Loucy (cell line): ENCODE data around the gene PTPRN2.

Source experiments
- EZH2phosphoT487 ChIP-seq: fragments of 200-600 bp; IDR thresholded peaks from 2 replicates; pipeline ENCODE4 v1.6.1; 2018; ENCODE audit warnings: antibody characterized with exemption, mild to moderate bottlenecking, moderate library complexity, borderline replicate concordance
- TF ChIP-seq, protein P1 (sequence below): fragments of 200-600 bp; sonication (generic); conservative IDR thresholded peaks from 2 replicates; pipeline ENCODE4 v1.5.1; 2014; ENCODE audit warnings: mild to moderate bottlenecking, antibody characterized with exemption, low read length

- TF ChIP-seq, protein P1, sequence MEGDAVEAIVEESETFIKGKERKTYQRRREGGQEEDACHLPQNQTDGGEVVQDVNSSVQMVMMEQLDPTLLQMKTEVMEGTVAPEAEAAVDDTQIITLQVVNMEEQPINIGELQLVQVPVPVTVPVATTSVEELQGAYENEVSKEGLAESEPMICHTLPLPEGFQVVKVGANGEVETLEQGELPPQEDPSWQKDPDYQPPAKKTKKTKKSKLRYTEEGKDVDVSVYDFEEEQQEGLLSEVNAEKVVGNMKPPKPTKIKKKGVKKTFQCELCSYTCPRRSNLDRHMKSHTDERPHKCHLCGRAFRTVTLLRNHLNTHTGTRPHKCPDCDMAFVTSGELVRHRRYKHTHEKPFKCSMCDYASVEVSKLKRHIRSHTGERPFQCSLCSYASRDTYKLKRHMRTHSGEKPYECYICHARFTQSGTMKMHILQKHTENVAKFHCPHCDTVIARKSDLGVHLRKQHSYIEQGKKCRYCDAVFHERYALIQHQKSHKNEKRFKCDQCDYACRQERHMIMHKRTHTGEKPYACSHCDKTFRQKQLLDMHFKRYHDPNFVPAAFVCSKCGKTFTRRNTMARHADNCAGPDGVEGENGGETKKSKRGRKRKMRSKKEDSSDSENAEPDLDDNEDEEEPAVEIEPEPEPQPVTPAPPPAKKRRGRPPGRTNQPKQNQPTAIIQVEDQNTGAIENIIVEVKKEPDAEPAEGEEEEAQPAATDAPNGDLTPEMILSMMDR = no peak
- TF ChIP-seq EZH2phosphoT487 = no peak
These were observed 332.1 kb downstream of the PTPRN2 start for GRCh38 chr7:158255558-158255957.
